ENCODE measurements around the gene P2RY14. TPM values are rescaled to one million over a fixed set of nuclear protein-coding genes. Genes with fewer than 3 reads are reported as not detected.

P2RY14 gene
- total RNA-seq, 4 donors from 2014 or later: 1.8 to 9.5 (median 2.5) TPM

DNA sequence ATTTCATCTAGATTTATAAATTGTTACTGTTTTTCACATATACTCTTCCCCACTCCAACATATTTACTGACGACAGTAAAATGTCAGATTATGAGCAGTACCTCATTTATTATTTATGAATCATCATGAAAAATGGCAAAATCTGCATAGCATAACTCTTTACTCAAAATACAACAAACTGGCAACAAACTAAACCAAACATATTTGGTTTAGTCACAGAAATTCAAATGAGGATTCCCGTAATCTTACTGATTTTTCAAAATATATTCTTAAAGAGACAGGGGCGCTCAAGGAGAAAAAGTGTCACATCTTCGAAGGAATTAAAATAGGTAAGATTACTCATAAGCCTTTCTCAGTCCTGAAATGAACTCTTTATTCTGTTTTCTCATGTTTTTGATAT lies 41.3 kb upstream of the P2RY14 start:
- DNase-seq: no peak
- intact Hi-C loops (cut with DNase I): no loop called here
- no peaks in the 10 kb centered on the region for H3K27me3 ChIP-seq
- H3K4me3 ChIP-seq (replicated peaks in 1 of 3): no peak overlapping the region
- TF ChIP-seq, protein P1, sequence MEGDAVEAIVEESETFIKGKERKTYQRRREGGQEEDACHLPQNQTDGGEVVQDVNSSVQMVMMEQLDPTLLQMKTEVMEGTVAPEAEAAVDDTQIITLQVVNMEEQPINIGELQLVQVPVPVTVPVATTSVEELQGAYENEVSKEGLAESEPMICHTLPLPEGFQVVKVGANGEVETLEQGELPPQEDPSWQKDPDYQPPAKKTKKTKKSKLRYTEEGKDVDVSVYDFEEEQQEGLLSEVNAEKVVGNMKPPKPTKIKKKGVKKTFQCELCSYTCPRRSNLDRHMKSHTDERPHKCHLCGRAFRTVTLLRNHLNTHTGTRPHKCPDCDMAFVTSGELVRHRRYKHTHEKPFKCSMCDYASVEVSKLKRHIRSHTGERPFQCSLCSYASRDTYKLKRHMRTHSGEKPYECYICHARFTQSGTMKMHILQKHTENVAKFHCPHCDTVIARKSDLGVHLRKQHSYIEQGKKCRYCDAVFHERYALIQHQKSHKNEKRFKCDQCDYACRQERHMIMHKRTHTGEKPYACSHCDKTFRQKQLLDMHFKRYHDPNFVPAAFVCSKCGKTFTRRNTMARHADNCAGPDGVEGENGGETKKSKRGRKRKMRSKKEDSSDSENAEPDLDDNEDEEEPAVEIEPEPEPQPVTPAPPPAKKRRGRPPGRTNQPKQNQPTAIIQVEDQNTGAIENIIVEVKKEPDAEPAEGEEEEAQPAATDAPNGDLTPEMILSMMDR (IDR thresholded peaks at IDR 0.05): no peak
- TF ChIP-seq POLR2A (IDR thresholded peaks at IDR 0.05): no peak
- H3K4me1 ChIP-seq: no peaks in the 10 kb centered on the region
- H3K27ac ChIP-seq: no peak overlapping the region
- no peaks in the 10 kb centered on the region for H3K9me3 ChIP-seq
- H3K36me3 ChIP-seq: no peaks in the 10 kb centered on the region
- 90 to 92% methylated on average over 4 of the region's 4 CpGs for WGBS, 2 donors

DNA sequence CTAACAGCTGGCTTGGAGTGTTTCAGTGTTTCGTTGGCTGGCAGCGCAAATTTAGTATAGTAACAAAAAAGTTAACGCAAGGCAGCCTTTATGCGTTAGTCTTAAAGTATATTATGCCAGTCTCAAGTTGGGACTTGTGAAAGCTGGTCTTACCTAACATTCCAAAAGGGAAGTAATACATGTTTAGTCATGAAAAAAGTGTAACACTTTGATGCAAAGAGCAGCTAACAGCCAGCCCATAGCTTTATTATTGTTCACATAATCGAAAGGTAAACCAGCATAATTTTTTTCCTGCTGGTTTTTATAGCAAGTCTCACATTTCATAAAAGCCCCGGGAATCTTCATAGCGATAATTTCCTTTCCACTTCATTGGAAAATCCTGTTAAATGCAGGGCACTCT lies 40.6 kb upstream of the P2RY14 start:
- TF ChIP-seq, protein P1 (IDR thresholded peaks at IDR 0.05): no peak
- TF ChIP-seq POLR2A (IDR thresholded peaks at IDR 0.05): no peak
- no peaks in the 10 kb centered on the region for H3K9me3 ChIP-seq
- intact Hi-C loops (cut with DNase I): no loop called here
- no peaks in the 10 kb centered on the region for H3K27me3 ChIP-seq
- H3K27ac ChIP-seq: no peak overlapping the region
- H3K4me1 ChIP-seq: no peaks in the 10 kb centered on the region
- 90% methylated on average over 7 of the region's 7 CpGs for WGBS, 2 donors
- H3K4me3 ChIP-seq (replicated peaks in 1 of 3): no peak overlapping the region
- no peak for DNase-seq
- H3K36me3 ChIP-seq: no peaks in the 10 kb centered on the region

DNA sequence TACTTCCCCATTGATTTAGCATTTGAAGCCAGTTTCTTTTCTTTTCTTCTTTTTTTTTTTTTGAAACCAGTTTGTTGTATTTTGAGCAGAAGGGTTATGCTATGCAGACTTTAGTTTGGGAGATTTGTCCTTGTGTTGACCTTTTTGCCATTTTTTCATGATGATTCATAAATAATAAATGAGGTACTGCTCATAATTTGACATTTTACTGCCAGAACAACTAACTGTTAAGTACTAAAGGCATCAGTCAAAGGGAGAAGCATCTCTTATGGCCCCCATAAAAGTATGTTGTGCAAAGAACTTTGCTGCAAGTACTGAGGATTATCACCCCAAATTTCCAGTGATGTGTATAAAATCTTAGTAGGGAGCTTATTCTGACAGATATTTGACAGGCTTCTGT lies 40.0 kb upstream of the P2RY14 start:
- H3K4me1 ChIP-seq: no peaks in the 10 kb centered on the region
- no peaks in the 10 kb centered on the region for H3K9me3 ChIP-seq
- TF ChIP-seq POLR2A (IDR thresholded peaks at IDR 0.05): no peak
- TF ChIP-seq, protein P1 (IDR thresholded peaks at IDR 0.05): no peak
- intact Hi-C loops (cut with DNase I): no loop called here
- no peaks in the 10 kb centered on the region for H3K27me3 ChIP-seq
- DNase-seq: no peak
- no peaks in the 10 kb centered on the region for H3K36me3 ChIP-seq
- H3K27ac ChIP-seq: no peak overlapping the region
- no peak overlapping the region for H3K4me3 ChIP-seq (replicated peaks in 1 of 3)

DNA sequence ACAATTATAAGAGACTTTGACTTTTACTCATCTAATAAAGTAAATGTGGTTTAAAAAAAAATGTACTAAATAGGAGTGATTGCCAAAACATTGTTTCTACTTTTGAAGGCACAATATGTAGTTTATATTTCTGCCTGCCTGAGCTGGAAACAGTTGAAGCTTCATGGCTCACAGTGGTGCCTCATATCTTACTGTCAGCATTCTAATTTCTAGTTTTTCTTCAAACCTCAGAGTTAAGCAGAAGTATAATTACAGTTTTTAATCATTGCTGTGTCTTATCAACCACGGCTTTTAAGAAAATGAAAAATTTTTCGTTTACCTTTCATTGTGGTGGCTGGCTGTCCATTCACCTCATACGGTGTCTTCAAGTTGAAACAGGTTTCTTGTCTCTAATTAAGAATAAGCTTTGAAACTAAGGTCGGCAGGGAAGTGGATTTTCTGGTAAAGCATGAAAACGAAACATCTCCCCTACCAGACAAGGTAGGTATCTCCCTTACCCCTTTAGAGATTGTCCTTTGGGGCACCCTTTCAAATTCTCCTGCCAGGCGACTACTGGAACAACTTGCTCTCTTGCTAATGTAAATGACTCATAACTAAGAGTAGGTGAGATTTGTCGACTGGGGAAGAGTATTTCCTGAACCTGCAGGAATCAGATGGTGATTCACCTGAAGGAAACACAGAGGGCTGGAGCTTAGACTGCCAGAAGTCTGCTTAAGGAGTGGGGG lies 38.1 kb upstream of the P2RY14 start, which contains the start of gene GPR87:
GPR87 (minus strand) TSS at position 554 of the 725 bp plus-strand sequence. CDS start 16,720 bp downstream, outside the sequence.
- Histone ChIP-seq H3K27me3 (no peaks in the 10 kb centered on the region), H3K9me3 (no peaks in the 10 kb centered on the region), H3K4me1 (no peaks in the 10 kb centered on the region), H3K27ac (no peak within 1 kb of the TSS), H3K36me3 (no peaks in the 10 kb centered on the region), H3K4me3 (replicated peaks in 1 of 3) (no peak within 1 kb of the TSS)
- DNase-seq: no peak
- intact Hi-C loops (cut with DNase I): no loop called here
- TF ChIP-seq, protein P1 (IDR thresholded peaks at IDR 0.05): no peak
- no peak for TF ChIP-seq POLR2A (IDR thresholded peaks at IDR 0.05)
- 70 to 89% methylated on average over 7 of the region's 7 CpGs for WGBS, 2 donors

DNA sequence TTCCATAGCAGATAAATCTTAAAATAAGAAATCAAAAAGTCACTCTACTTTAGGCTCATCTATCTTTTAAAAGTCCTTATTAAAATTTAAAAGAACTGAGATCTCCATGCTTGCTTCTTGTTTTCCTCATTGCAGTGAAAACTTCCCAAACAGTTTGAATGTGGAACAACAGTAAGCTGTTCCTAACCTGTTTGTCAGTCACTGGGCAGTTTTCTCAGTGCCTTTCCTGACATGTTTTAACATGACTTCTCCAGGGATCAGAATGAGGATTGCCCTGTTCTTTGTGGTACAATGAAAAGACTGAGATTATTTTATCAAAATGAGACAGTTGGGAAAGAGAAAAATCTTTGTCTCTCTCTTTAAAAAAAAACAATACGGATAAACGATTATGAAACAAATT lies 37.5 kb upstream of the P2RY14 start:
- H3K4me3 ChIP-seq (replicated peaks in 1 of 3): no peak overlapping the region
- no peaks in the 10 kb centered on the region for H3K9me3 ChIP-seq
- H3K36me3 ChIP-seq: no peaks in the 10 kb centered on the region
- H3K27me3 ChIP-seq: no peaks in the 10 kb centered on the region
- TF ChIP-seq POLR2A (IDR thresholded peaks at IDR 0.05): no peak
- DNase-seq: no peak
- no peak overlapping the region for H3K27ac ChIP-seq
- WGBS, 2 donors: 91 to 97% methylated on average over 2 of the region's 2 CpGs
- intact Hi-C loops (cut with DNase I): no loop called here
- no peaks in the 10 kb centered on the region for H3K4me1 ChIP-seq
